Stimulated activated naive CD8-positive, alpha-beta T cell treated with anti-CD3 and anti-CD28 coated beads, Interleukin-15, amount 100 ng/mL, for 72 hours (primary cell): ENCODE results near the gene ZNF879.

Source experiments
- ATAC-seq: fragments of 150-1000 bp; cut with Tn5 transposase; 2 replicates; pipeline ENCODE4 v1.10.0; 2021; ENCODE audit warnings: mild to moderate bottlenecking, moderate library complexity
- DNase-seq, 2 donors: peaks; one replicate each; pipeline ENCODE4 v3.0.0; 2021 to 2022
- H3K27ac Mint-ChIP-seq, 2 donors: one replicate each; pipeline ENCODE4 v1.8.0; 2022; ENCODE audit warnings: mild to moderate bottlenecking in 2 of 2, mixed read lengths in 2 of 2, moderate library complexity in 2 of 2
- H3K27me3 Mint-ChIP-seq: one replicate; pipeline ENCODE4 v1.8.0; 2022; ENCODE audit warnings: mixed read lengths
- H3K4me1 Mint-ChIP-seq: one replicate; pipeline ENCODE4 v1.8.0; 2022; ENCODE audit warnings: mild to moderate bottlenecking, mixed read lengths
- H3K4me3 Mint-ChIP-seq, 2 donors: one replicate each; pipeline ENCODE4 v1.8.0; 2022; ENCODE audit warnings: mild to moderate bottlenecking in 2 of 2, mixed read lengths in 2 of 2, moderate library complexity in 1 of 2
- H3K9me3 Mint-ChIP-seq, 2 donors: one replicate each; pipeline ENCODE4 v1.8.0; 2022; ENCODE audit warnings: mixed read lengths in 2 of 2

The ZNF879 gene

DNA sequence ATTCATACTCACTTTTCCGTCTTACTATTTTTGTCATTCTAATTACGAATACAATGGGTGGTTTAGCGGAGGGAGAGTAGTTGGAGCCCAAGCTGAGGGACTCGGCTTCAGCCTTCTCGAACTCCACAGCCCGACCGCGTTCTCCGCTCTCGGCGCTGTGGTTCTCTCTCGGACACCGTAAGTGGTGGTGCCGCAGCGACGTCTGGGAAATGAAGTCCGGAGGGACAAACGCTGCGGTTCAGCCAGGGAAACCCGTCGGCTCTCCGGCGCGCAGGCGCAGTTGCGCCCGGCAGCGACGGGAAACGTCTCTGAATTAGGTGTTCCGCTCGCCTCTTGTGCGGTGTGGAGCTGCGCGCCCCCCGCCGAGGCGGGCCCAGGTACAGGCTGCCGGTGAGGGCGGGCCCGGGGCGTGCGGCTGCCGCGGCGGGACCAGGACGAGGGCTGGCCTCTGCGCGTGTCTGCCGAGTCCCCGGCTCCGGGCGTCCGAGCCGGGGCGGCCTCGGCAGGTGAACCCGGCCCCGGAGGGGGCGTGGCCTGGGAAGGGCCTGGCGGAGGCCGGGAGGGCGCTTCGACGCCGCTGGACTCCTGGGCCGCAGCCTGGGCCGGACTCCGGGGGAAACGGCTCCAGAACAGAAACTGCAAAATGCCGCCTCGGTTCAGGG lies at the start of gene ZNF879:
ZNF879 (plus strand) TSS at position 277 of the 662 bp plus-strand sequence. CDS start 1,201 bp downstream, outside the sequence.
- Mint-ChIP-seq H3K4me1 (peaks cover 14% of the 10 kb centered on the region), H3K27ac (peak within 1 kb of the TSS; percentile 94 to 98), H3K27me3 (no peaks in the 10 kb centered on the region), H3K4me3 (peak within 1 kb of the TSS; percentile 97 to 99), H3K9me3 (peaks cover 15 to 20% of the 10 kb centered on the region in 2 donors)
- DNase-seq (peak; percentile 93 to 95), ATAC-seq (peak; percentile 97)

- ATAC-seq (no peak), DNase-seq (no peak)
- no peaks in the 10 kb centered on the region for H3K4me1 Mint-ChIP-seq
- H3K27me3 Mint-ChIP-seq = no peaks in the 10 kb centered on the region
- H3K27ac Mint-ChIP-seq = no peak overlapping the region
- H3K9me3 Mint-ChIP-seq = peaks cover 34 to 88% of the 10 kb centered on the region in 2 donors
- H3K4me3 Mint-ChIP-seq = no peak overlapping the region
Measured at GRCh38 chr5:178981381-178981780, 42.2 kb upstream of the ZNF879 start.

DNA sequence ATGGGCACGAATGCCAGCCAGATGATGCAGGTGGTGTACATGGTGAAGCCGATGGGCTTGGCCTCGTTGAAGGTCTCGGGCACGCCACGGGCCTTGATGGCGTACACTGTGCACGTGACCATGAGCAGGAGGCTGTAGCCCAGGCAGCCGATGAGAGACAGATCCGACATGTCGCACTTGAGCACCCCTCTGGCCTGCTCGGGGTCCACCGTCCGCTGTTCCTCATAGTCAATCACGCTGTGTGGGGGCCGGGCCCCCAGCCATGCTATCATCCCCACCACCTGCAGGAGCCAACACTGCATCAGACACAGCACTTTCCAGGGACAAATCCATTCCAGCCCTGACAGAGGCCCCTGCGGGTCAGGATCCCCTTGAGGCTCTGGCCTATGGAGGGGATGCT lies 40.7 kb upstream of the ZNF879 start:
- H3K9me3 Mint-ChIP-seq = peaks cover 31 to 81% of the 10 kb centered on the region in 2 donors
- no peaks in the 10 kb centered on the region for H3K27me3 Mint-ChIP-seq
- no peaks in the 10 kb centered on the region for H3K4me1 Mint-ChIP-seq
- DNase-seq (no peak), ATAC-seq (no peak)
- no peak overlapping the region for H3K27ac Mint-ChIP-seq
- no peak overlapping the region for H3K4me3 Mint-ChIP-seq

DNA sequence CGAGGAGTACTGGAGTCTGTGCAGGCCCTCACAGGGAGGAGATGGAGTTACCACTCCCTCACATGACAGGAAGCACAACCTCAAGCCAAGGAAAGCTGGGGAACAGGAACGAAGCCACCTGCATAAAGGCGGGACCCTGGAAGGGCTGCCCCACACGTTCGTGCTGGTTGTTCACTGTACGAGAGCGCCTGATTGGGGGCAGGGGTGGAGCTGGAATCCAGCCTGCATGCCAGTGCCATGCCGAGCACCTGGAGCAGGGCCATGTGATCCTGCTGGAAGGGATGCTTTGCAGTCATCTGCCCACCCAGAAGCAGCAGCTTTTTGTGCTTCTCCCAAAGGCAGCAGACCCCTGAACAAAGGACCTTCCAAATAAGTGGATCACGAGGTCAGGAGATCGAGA lies 39.9 kb upstream of the ZNF879 start:
- Mint-ChIP-seq H3K4me1 (no peaks in the 10 kb centered on the region), H3K4me3 (no peak overlapping the region), H3K9me3 (peaks cover 26 to 79% of the 10 kb centered on the region in 2 donors), H3K27me3 (no peaks in the 10 kb centered on the region), H3K27ac (no peak overlapping the region)
- DNase-seq = no peak
- no peak for ATAC-seq

GRCh38 chr5:178984145-178985072 lies 39.2 kb upstream of the ZNF879 start:
- Mint-ChIP-seq H3K4me3 (no peak overlapping the region), H3K9me3 (peaks cover 22 to 76% of the 10 kb centered on the region in 2 donors), H3K4me1 (no peaks in the 10 kb centered on the region), H3K27me3 (no peaks in the 10 kb centered on the region), H3K27ac (no peak overlapping the region)
- DNase-seq = no peak
- no peak for ATAC-seq

GRCh38 chr5:178986326-178986960 lies 37.2 kb upstream of the ZNF879 start:
- ATAC-seq (no peak), DNase-seq (no peak)
- no peak overlapping the region for H3K4me3 Mint-ChIP-seq
- H3K27ac Mint-ChIP-seq = peak overlapping the region in 1 of 2 donors; percentile 93
- peaks cover under 1% of the 10 kb centered on the region for H3K27me3 Mint-ChIP-seq
- H3K4me1 Mint-ChIP-seq = no peaks in the 10 kb centered on the region
- H3K9me3 Mint-ChIP-seq = peaks cover 12 to 67% of the 10 kb centered on the region in 2 donors

GRCh38 chr5:178988436-178989220 lies 35.0 kb upstream of the ZNF879 start:
- Mint-ChIP-seq H3K27ac (no peak overlapping the region), H3K9me3 (peaks cover 8 to 45% of the 10 kb centered on the region in 2 donors), H3K27me3 (peaks cover 22% of the 10 kb centered on the region), H3K4me3 (no peak overlapping the region), H3K4me1 (peaks cover 5% of the 10 kb centered on the region)
- ATAC-seq (no peak), DNase-seq (no peak)

DNA sequence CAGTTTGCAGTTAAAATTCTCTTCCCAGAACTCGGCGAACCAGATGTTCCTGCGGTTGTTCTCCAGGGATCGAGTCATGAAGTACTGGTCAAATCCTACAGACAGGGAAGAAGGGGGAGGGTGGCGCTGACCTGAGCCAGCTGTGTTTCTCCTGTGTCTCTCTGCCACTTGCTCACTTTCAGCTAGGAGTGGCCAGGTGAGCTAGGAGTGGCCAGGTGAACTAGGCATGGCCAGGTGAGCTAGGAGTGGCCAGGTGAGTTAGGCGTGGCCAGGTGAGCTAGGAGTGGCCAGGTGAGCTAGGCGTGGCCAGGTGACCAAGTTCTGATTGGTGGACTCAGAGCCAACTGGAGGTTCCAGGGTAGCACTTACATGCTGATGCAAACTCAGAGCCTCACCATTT lies 34.3 kb upstream of the ZNF879 start:
- Mint-ChIP-seq H3K27me3 (peaks cover 29% of the 10 kb centered on the region), H3K4me3 (no peak overlapping the region), H3K9me3 (peaks cover 8 to 38% of the 10 kb centered on the region in 2 donors), H3K27ac (no peak overlapping the region), H3K4me1 (peaks cover 9% of the 10 kb centered on the region)
- DNase-seq (no peak), ATAC-seq (no peak)

- peak overlapping the region in 1 of 2 donors; percentile 46 for H3K27ac Mint-ChIP-seq
- peaks cover 9% of the 10 kb centered on the region for H3K4me1 Mint-ChIP-seq
- ATAC-seq = no peak
- DNase-seq = no peak
- H3K9me3 Mint-ChIP-seq = peaks cover 8 to 35% of the 10 kb centered on the region in 2 donors
- peaks cover 37% of the 10 kb centered on the region for H3K27me3 Mint-ChIP-seq
- H3K4me3 Mint-ChIP-seq = no peak overlapping the region
Measured at GRCh38 chr5:178990491-178990890, 33.1 kb upstream of the ZNF879 start.

DNA sequence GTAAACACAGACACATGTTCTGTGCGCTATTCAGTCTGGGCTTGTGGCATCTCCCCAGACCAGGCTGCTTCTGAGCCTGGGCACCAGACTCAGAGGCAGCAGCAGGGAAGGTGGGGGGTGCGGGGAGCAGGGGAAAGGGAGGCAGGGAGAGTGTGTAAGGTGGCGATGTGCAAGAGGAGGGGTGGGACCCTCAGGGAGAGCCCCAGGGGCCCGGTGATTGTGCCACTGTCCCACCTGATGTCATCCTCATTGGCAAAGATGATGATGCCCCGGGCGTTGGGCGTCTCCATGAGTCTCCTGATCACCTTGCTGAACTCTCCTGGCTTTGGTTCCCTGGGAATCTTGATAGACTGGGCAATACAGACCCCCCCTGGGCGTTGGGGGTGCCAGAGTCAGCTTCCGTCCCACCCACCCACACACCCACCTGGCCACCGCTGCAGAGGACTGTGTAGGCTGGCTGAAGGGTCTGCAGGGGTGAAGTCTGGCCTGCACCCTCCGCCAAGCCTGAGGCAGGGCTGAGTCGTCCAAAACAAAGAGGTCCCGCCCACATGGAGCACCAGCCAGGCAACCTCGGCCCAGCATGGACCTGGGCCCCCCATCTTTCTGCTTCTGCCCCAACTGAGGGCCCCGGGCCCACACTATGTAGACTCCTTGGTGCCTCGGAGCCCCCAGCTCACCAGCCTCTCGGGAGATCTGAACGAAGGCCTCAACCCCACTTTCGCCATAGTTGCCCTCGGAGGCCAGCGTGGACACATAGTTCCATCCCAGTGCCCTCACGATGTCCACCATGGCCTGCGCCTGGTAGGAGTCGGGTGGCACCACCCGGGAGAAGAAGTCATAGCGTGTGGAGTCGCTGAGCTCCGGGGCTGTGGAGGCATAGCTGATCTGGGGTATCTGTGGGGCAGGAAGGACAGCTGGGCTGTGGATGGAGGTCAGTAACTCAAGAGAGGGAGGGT lies 32.1 kb upstream of the ZNF879 start:
- ATAC-seq (no peak), DNase-seq (no peak)
- peaks cover 47% of the 10 kb centered on the region for H3K27me3 Mint-ChIP-seq
- peaks cover 9% of the 10 kb centered on the region for H3K4me1 Mint-ChIP-seq
- peaks cover 8 to 28% of the 10 kb centered on the region in 2 donors for H3K9me3 Mint-ChIP-seq
- no peak overlapping the region for H3K4me3 Mint-ChIP-seq
- peak overlapping the region in 1 of 2 donors; percentile 55 for H3K27ac Mint-ChIP-seq

GRCh38 chr5:178992291-178992895 lies 31.2 kb upstream of the ZNF879 start:
- H3K27ac Mint-ChIP-seq = no peak overlapping the region
- no peak for ATAC-seq
- H3K4me1 Mint-ChIP-seq = peaks cover 9% of the 10 kb centered on the region
- H3K9me3 Mint-ChIP-seq = peaks cover 6 to 24% of the 10 kb centered on the region in 2 donors
- peaks cover 54% of the 10 kb centered on the region for H3K27me3 Mint-ChIP-seq
- H3K4me3 Mint-ChIP-seq = no peak overlapping the region
- no peak for DNase-seq

DNA sequence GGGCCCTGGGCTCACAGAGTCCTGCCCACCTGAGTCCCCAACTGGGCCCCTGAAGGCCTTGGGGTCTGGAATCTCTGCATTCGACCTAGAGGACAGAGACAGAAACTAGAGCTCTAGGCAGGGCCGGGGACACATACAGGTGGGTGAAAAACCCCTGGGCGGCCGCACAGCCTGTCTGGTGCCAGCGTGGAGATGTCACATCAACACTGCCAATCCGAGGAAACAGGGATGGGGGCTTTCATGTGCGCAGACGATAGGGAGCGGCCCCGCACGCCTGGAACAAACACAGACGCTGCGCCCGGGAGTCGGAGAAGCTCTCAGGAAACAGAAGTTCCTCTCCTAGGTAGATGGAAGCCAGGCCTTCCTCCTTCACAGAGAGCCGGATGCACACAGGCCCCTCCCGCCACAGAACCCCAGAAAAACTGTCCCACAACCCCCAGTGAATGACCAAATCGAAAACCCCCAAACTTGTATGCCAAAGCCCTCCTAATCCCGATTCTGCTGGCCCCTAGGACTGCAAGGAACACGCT lies 30.3 kb upstream of the ZNF879 start:
- peaks cover 0 to 16% of the 10 kb centered on the region in 2 donors for H3K9me3 Mint-ChIP-seq
- peaks cover 54% of the 10 kb centered on the region for H3K27me3 Mint-ChIP-seq
- DNase-seq (no peak), ATAC-seq (no peak)
- H3K4me1 Mint-ChIP-seq = peaks cover 9% of the 10 kb centered on the region
- no peak overlapping the region for H3K27ac Mint-ChIP-seq
- H3K4me3 Mint-ChIP-seq = no peak overlapping the region

GRCh38 chr5:178993955-178994579 lies 29.5 kb upstream of the ZNF879 start:
- peaks cover 60% of the 10 kb centered on the region for H3K27me3 Mint-ChIP-seq
- no peak overlapping the region for H3K27ac Mint-ChIP-seq
- DNase-seq (no peak), ATAC-seq (no peak)
- H3K4me3 Mint-ChIP-seq = peak overlapping the region in 1 of 2 donors; percentile 26
- H3K9me3 Mint-ChIP-seq = peaks cover 0 to 19% of the 10 kb centered on the region in 2 donors
- peaks cover 9% of the 10 kb centered on the region for H3K4me1 Mint-ChIP-seq
